Esophagus squamous epithelium (tissue), 5 donors: ENCODE data around the gene CCDC7. TPM values are rescaled to one million over a fixed set of nuclear protein-coding genes. Genes with fewer than 3 reads are reported as not detected.

ENCODE experiments used
- DNase-seq: peaks from one replicate; lab custom pipeline; 2025; lab: John Stamatoyannopoulos, UW
- H3K27ac ChIP-seq, 4 donors: fragments of 200-600 bp; sonication (generic); one replicate each; pipeline ENCODE4 v1.5.1; 2016 to 2019; ENCODE audit warnings: mild to moderate bottlenecking in 1 of 4
- H3K27me3 ChIP-seq, 4 donors: fragments of 200-600 bp; sonication (generic); 1 replicate in 3 of 4; 2 replicates in 1 of 4; pipeline versions ENCODE4 v1.5.1 to v1.6.0; 2017 to 2021; ENCODE audit warnings: antibody characterized with exemption in 1 of 4
- H3K36me3 ChIP-seq, 3 donors: fragments of 200-600 bp; sonication (generic); one replicate each; pipeline ENCODE4 v1.5.1; 2016 to 2019
- H3K4me1 ChIP-seq, 3 donors: fragments of 200-600 bp; sonication (generic); one replicate each; pipeline ENCODE4 v1.5.1; 2017 to 2019
- H3K4me3 ChIP-seq, 4 donors: fragments of 200-600 bp; sonication (generic); 1 replicate in 3 of 4; 2 replicates in 1 of 4; pipeline ENCODE4 v1.5.1; 2016 to 2019; ENCODE audit warnings: mild to moderate bottlenecking in 2 of 4, moderate library complexity in 1 of 4
- H3K9me3 ChIP-seq, 3 donors: fragments of 200-600 bp; sonication (generic); one replicate each; pipeline ENCODE4 v1.5.1; 2016 to 2019
- POLR2A ChIP-seq, 4 donors: fragments of 450-650 bp; IDR thresholded peaks; one replicate each; pipeline ENCODE4 v1.6.1; 2017; ENCODE audit warnings: antibody characterized with exemption in 4 of 4, mild to moderate bottlenecking in 4 of 4, moderate library complexity in 3 of 4
- WGBS, 2 donors: methylation state at CpG; one replicate each; pipeline ENCODE4 v1.1.5; 2018; 5-methylcytosine and 5-hydroxymethylcytosine counted together
- intact Hi-C: fragments of 100-400 bp; cut with DNase I; formaldehyde crosslinking; loops from one replicate; pipeline ENCODE4 v1.15.0; 2022
- total RNA-seq, 4 donors: library from RNA; depleted of rRNA; stranded (reverse); fragments of >200 nt; gene quantifications; one replicate each; pipeline ENCODE4 v1.1.0, GENCODE V29; 2016
- TF ChIP-seq, protein P1 (sequence below), 6 experiments: fragments of 450-650 bp in 4 of 6; fragments of 200-600 bp in 2 of 6; sonication (generic) in 2 of 6; IDR thresholded peaks; one replicate each; pipeline ENCODE4 v1.5.1; 2016 to 2019; ENCODE audit warnings: antibody characterized with exemption in 6 of 6, mild to moderate bottlenecking in 4 of 6, moderate library complexity in 4 of 6
- donor health status: DM: yes; HTN: yes; CAD: no.

CCDC7 gene
- total RNA-seq, 4 donors from 2014 or later, result 1.9 to 31.3 (median 9.1) TPM

DNA sequence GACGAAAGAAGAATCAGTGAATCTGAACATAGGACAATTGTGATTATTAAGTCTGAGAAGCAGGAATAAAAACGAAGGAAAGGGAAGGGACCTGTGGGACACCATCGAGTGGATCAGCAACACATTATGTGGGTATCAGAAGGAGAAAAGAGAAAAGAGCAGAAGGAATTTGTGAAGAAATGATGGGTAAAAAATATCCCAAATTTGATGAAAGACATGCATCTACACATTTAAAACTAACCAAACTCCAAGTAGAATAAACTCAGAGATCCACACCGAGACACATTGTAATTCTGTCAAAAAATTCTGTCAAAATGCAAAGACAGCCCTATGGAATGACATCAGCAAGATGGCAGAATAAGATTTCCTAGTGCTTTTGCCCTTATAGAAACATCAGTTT lies 341.0 kb downstream of the CCDC7 start:
- H3K36me3 ChIP-seq, result no peaks in the 10 kb centered on the region
- H3K27ac ChIP-seq, result no peak overlapping the region
- H3K4me3 ChIP-seq, result no peak overlapping the region
- peaks cover 0 to 6% (median 5%) of the 10 kb centered on the region in 3 donors for H3K9me3 ChIP-seq
- intact Hi-C loops, result no loop called here
- H3K4me1 ChIP-seq, result no peaks in the 10 kb centered on the region
- no peaks in the 10 kb centered on the region for H3K27me3 ChIP-seq
- 88 to 96% methylated on average over 4 of the region's 4 CpGs for WGBS, 2 donors
- no peak for DNase-seq
- TF ChIP-seq, protein P1, sequence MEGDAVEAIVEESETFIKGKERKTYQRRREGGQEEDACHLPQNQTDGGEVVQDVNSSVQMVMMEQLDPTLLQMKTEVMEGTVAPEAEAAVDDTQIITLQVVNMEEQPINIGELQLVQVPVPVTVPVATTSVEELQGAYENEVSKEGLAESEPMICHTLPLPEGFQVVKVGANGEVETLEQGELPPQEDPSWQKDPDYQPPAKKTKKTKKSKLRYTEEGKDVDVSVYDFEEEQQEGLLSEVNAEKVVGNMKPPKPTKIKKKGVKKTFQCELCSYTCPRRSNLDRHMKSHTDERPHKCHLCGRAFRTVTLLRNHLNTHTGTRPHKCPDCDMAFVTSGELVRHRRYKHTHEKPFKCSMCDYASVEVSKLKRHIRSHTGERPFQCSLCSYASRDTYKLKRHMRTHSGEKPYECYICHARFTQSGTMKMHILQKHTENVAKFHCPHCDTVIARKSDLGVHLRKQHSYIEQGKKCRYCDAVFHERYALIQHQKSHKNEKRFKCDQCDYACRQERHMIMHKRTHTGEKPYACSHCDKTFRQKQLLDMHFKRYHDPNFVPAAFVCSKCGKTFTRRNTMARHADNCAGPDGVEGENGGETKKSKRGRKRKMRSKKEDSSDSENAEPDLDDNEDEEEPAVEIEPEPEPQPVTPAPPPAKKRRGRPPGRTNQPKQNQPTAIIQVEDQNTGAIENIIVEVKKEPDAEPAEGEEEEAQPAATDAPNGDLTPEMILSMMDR (IDR thresholded peaks at IDR 0.05), result no peak
- TF ChIP-seq POLR2A (IDR thresholded peaks at IDR 0.05), result no peak

DNA sequence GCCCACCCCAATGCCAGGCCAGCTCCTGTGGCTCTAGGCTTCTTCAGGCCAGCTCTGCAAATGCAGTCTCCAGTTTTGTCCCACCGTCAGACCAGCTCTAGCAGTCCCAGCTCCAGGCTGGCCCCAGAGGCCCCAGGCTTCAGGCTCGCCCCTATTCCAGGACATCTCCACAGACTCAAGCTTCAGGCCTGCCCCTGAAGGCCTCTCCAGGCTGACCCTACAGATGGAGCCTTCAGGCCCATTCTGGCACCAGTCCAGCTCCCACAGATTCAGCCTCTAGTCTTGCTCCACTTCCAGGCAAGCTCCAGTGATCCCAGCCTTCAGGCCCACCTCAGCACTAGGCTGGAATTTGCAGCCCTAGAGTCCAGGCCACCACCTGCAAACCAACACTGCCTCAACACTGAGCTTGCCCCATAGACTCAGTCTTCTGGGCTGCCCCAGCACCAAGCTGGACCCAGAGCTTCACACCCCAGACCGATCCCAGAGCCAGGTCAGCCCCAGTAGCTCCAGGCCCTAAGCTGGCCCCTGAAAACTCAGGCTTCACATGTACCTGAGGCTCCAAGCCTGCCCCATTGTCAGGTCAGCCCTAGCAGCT lies 341.8 kb downstream of the CCDC7 start:
- intact Hi-C loops, result no loop called here
- no peak for TF ChIP-seq POLR2A (IDR thresholded peaks at IDR 0.05)
- TF ChIP-seq, protein P1 (IDR thresholded peaks at IDR 0.05), result no peak
- H3K4me3 ChIP-seq, result no peak overlapping the region
- no peaks in the 10 kb centered on the region for H3K4me1 ChIP-seq
- no peak overlapping the region for H3K27ac ChIP-seq
- H3K27me3 ChIP-seq, result no peaks in the 10 kb centered on the region
- H3K9me3 ChIP-seq, result peaks cover 0 to 6% (median 5%) of the 10 kb centered on the region in 3 donors
- 87% methylated on average over 2 of the region's 3 CpGs; no CpG with 5 or more reads in 1 of the 2 donors for WGBS, 2 donors
- no peak for DNase-seq
- H3K36me3 ChIP-seq, result no peaks in the 10 kb centered on the region

DNA sequence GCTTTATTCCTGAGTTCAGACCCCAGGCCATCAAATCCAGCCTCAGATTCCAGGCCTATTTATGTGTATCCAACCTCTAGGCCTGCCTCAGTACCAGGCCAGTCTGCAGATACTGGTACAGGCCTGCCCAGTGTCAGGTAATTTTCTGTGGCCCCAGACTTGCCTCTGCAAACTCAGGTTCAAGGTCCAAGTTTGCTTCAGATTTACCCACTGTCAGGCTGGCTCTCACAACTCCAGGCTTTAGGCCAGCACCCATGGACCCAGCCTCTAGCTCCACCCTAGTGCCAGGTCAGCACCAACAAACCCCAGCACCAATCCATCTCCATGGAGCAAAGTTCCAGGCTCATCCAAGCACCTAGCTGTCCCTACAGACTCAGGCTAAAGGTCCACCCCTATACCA lies 342.4 kb downstream of the CCDC7 start:
- no peak for DNase-seq
- Histone ChIP-seq H3K9me3 (peaks cover 0 to 6% (median 5%) of the 10 kb centered on the region in 3 donors), H3K27ac (no peak overlapping the region), H3K36me3 (no peaks in the 10 kb centered on the region), H3K4me3 (no peak overlapping the region), H3K4me1 (no peaks in the 10 kb centered on the region), H3K27me3 (no peaks in the 10 kb centered on the region)
- intact Hi-C loops, result no loop called here
- no peak for TF ChIP-seq POLR2A (IDR thresholded peaks at IDR 0.05)
- TF ChIP-seq, protein P1 (IDR thresholded peaks at IDR 0.05), result no peak

DNA sequence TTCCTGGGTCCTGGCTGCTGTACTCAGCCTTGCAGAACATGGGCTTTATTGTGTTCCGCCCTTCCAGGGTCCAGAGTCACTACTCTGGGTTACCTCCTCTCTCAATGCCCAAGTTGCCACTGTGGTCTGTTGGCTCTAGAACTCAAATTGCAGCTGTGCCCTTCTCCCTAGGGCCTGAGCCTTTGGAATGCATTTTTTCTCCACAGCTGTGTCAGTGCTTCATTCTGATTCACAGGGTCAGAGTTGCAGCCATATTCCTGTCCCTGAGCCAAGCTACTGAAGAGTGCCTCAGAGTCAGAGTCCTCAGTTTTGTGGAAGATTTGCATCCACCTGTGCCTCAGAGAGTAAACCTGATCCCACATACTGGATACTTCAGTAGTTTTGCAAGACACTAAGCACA lies 344.5 kb downstream of the CCDC7 start:
- H3K27ac ChIP-seq, result no peak overlapping the region
- no CpG with 5 or more reads among the region's 1 CpG for WGBS, 2 donors
- no peak for DNase-seq
- H3K4me1 ChIP-seq, result no peaks in the 10 kb centered on the region
- intact Hi-C loops, result no loop called here
- no peaks in the 10 kb centered on the region for H3K27me3 ChIP-seq
- TF ChIP-seq, protein P1 (IDR thresholded peaks at IDR 0.05), result no peak
- no peak for TF ChIP-seq POLR2A (IDR thresholded peaks at IDR 0.05)
- no peaks in the 10 kb centered on the region for H3K36me3 ChIP-seq
- H3K4me3 ChIP-seq, result no peak overlapping the region
- H3K9me3 ChIP-seq, result peaks cover 0 to 6% (median 5%) of the 10 kb centered on the region in 3 donors

DNA sequence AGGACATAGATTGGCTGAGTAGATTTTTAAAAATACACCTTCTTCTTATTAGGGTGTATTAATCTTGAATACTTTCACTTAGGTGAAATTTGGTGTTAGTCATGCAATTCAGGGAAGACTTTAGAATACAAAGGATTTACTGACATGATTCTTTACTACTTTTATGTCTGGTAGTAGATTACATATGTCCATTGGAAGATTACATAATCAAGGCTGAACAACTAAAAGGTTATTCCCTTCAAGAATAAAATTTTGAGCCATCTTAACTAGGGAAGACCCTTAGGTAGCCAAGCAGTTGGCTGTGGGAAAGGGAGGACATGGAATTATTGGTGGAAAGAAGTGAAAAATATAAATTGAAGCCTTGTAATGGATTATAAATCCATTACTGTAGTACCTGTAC lies 347.1 kb downstream of the CCDC7 start:
- Histone ChIP-seq H3K4me1 (no peaks in the 10 kb centered on the region), H3K9me3 (no peaks in the 10 kb centered on the region), H3K27me3 (no peaks in the 10 kb centered on the region), H3K36me3 (no peaks in the 10 kb centered on the region), H3K27ac (no peak overlapping the region), H3K4me3 (no peak overlapping the region)
- TF ChIP-seq, protein P1 (IDR thresholded peaks at IDR 0.05), result no peak
- no peak for TF ChIP-seq POLR2A (IDR thresholded peaks at IDR 0.05)
- no peak for DNase-seq
- intact Hi-C loops, result no loop called here
